SKM-1 treated with dmso at 0.1 percent for 144 hours (cell line): ENCODE measurements around the gene ARHGAP31.
"Not testable (repeated sequence)": the region's sequence is repeated elsewhere in the genome, so short reads cannot be mapped to it uniquely, and the experiment has no call there.

ENCODE experiments used
- DNase-seq: peaks from one replicate; lab custom pipeline; 2025; ENCODE audit not compliant: unreplicated experiment; lab: John Stamatoyannopoulos, UW

ARHGAP31 gene

GRCh38 chr3:119294696-119295671 is 801 bp downstream of the ARHGAP31 start:
- no peak for DNase-seq

GRCh38 chr3:119295816-119296726 is 1.9 kb downstream of the ARHGAP31 start:
- DNase-seq: peak; percentile 32

- DNase-seq: no peak
These were observed 2.5 kb downstream of the ARHGAP31 start for GRCh38 chr3:119296727-119297122.

GRCh38 chr3:119297169-119297568 is 3.0 kb downstream of the ARHGAP31 start:
- DNase-seq: no peak

- no peak for DNase-seq
These were observed 4.4 kb downstream of the ARHGAP31 start for GRCh38 chr3:119298565-119298941.

GRCh38 chr3:119300991-119301391 is 6.8 kb downstream of the ARHGAP31 start:
- DNase-seq: peak; percentile 32

- peak; percentile 26 for DNase-seq
These were observed 7.5 kb downstream of the ARHGAP31 start for GRCh38 chr3:119301662-119302061.

GRCh38 chr3:119302697-119303551 is 8.7 kb downstream of the ARHGAP31 start:
- no peak for DNase-seq

GRCh38 chr3:119304201-119304713 is 10.1 kb downstream of the ARHGAP31 start:
- DNase-seq: no peak

- peak; percentile 84 for DNase-seq
These were observed 11.1 kb downstream of the ARHGAP31 start for GRCh38 chr3:119305286-119305685.

GRCh38 chr3:119306378-119306777 is 12.2 kb downstream of the ARHGAP31 start:
- not testable (repeated sequence) for DNase-seq

GRCh38 chr3:119308355-119308754 is 14.2 kb downstream of the ARHGAP31 start:
- no peak for DNase-seq

- DNase-seq: no peak
These were observed 15.4 kb downstream of the ARHGAP31 start for GRCh38 chr3:119309591-119309990.

GRCh38 chr3:119310071-119310470 is 15.9 kb downstream of the ARHGAP31 start:
- DNase-seq: no peak

GRCh38 chr3:119311081-119311925 is 17.1 kb downstream of the ARHGAP31 start:
- no peak for DNase-seq

GRCh38 chr3:119313461-119313860 is 19.3 kb downstream of the ARHGAP31 start:
- DNase-seq: no peak

- DNase-seq: no peak
These were observed 20.6 kb downstream of the ARHGAP31 start for GRCh38 chr3:119314821-119315220.

GRCh38 chr3:119315600-119316312 is 21.6 kb downstream of the ARHGAP31 start:
- no peak for DNase-seq

GRCh38 chr3:119316313-119316670 is 22.1 kb downstream of the ARHGAP31 start:
- DNase-seq: no peak
